Activated CD8-positive, alpha-beta memory T cell treated with anti-CD3 and anti-CD28 coated beads for 1 hour (primary cell): Measurements from ENCODE around the gene KLHL30.

Experiments
- DNase-seq, 2 donors: peaks; one replicate each; pipeline ENCODE4 v3.0.0-alpha.2; 2020; ENCODE audit warnings: low read depth in 1 of 2; ENCODE audit errors: extremely low read depth in 1 of 2

KLHL30 gene

DNA sequence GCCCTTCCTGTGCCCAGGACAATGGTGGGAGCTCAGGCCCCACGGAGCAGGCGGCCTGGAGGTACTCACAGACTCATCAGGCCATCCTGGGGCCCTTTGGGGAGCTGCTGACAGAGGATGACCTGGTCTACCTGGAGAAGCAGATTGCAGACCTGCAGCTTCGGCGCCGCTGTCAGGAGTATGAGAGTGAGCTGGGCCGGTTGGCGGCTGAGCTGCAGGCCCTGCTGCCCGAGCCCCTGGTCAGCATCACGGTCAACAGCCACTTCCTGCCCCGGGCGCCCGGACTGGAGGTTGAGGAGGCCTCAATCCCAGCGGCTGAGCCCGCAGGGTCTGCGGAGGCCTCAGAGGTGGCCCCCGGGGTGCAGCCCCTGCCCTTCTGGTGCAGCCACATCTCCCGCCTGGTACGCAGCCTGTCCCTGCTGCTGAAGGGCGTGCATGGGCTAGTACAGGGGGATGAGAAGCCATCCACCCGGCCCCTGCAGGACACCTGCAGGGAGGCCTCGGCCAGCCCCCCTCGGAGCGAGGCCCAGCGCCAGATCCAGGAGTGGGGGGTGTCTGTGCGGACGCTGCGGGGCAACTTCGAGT lies 8.3 kb upstream of the KLHL30 start:
- no peak for DNase-seq

DNA sequence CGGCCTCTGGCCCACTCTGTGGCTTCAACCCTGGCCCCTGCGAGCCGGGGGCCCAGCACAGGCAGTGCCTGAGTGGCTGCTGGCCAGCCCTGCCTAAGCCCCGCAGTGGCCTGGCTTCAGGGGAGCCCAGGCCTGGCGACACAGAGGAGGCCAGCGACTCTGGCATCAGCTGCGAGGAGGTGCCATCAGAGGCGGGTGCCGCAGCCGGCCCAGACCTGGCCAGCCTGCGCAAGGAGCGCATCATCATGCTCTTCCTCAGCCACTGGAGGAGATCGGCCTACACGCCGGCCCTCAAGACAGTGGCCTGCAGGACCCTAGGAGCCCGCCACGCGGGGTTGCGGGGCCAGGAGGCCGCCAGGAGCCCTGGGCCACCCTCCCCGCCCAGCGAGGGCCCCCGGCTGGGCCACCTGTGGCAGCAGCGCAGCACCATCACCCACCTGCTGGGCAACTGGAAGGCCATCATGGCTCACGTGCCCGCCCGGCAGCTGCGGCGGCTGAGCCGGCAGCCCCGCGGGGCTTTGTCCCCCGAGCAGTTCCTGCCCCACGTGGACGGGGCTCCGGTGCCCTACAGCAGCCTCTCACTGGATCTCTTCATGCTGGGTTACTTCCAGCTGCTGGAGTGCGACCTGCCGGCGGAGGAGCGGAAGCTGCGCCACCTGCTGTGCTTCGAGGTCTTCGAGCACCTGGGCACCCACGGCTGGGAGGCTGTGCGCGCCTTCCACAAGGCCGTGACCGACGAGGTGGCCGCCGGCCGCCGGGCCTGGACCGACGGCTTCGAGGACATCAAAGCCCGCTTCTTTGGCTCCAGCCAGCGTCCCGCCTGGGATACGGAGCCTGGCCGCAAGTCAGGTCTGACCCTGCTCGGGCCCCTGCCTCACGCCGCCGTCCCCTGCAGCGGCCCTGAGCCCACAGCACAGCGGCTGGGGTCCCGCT lies 7.5 kb upstream of the KLHL30 start:
- DNase-seq: no peak

DNA sequence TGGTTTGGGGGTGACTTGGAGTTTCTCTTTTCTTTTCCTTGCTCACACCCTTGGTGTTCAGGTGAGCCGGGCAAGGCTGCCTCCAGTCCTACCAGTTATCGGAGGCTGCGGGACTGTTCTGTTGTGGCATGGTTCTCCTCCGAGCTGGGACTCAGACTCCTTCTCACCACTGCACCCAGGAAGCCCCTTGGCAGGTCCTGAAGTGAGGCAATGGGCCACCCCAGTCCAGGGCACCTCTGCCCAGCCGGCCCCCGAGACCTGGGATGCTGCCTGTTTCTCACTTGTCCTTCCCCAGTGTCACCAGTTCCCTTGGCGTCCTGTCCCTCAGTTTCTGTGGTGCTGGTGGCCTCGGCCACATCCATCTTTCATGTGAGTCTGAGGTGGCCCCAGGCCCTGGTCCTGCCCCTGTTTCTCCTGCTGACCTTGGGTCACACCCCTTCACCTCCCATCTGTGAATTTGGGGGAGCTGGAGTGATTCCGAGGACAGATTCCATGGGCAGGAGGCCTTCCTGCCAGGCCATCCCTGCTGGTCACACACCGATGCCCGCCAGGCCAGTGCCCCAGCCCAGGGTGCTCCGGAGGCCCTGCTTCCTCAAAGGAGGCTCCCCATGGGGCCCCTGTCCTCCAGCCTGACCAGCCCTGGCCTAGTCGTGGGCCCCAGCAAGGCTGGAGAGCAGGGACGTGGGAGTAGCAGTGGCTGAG lies 6.6 kb upstream of the KLHL30 start:
- DNase-seq: no peak

DNA sequence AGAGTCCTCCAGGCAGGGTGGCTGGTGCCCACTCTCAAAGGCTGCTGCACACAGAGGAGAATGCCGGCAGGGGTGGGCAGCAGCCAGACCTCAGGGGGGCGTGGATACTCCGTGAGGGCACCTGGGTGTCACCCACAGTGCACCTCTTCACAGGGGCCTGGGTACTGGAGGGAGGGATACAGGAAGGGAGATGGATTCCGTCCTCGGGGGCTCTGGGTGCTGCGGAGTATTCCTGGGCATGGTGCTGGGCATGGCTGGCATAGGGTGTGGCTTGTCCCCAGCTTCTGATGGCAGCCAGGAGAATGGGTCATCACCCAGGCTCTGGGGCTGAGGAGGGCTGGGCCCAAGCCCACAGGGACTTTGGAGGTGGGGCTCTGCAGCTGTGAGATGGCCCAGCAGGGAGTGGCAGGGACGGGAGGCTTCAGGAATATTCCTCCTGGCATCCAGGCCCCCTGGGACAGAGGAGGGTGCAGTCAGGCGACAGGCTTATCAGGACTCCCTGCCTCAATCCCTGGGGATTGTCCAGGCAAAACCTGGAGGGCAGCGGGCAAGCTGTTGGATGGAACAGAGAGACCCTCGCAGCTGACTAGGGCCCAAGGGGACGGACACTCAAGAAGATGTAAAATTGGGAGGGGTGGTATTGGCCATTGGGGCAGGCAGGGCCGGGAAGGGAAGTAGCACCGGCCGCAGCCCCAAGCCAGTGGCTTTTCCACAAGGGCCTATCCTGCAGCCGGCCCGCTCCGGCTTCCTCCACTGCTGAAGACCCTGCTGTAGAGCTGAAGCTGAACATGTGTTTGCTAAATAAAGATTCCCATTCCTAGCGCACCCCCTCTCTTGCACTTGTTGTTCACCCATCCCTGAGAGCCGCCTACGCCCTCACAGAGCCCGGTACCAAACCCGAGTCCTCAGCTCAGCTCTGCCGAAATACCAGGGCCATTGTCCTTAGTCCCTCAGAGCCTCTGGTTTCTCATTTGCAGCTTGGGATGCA lies 5.7 kb upstream of the KLHL30 start:
- no peak for DNase-seq

DNA sequence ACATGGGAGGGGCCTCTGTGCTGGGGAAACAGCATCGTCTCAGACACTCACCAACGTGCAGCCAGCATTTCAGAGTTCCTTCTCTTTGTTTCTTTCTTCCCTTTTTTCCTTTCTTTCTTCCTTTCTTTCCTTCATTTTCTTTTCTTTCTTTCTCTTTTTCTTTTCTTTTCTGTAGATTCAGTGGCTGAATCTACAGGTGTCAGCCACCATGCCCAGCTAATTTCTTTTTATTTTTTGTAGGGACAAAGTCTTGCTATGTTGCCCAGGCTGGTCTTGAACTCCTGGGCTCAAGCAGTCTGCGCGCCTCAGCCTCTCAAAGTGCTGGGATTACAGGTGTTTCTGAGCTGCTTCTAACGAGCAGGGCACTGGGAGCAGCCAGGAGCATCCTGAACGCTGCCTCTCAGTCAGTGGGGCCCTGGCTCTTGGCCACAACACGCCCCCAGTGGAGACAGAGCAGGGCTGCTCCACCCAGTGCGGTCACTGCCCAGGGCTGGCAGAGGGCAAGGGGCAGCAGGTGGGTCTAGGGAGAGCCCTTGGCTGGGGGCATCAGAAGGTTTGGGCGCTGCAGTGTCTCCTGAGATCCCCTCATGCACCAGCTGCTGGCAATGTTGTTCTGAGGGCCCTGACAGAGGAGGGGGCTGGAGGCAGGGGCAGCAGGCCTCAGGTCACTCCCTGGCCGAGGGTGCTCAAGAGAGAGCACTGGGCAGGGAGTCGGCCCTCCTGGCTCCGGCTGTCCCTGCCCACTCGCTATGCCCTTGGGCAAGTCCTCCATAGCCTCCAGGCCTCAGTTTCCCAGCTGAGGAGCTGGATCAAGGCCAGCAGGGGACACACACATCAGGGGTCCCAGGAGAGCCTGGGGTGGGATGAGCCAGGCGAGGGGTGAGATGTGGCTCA lies 4.7 kb upstream of the KLHL30 start:
- no peak for DNase-seq

DNA sequence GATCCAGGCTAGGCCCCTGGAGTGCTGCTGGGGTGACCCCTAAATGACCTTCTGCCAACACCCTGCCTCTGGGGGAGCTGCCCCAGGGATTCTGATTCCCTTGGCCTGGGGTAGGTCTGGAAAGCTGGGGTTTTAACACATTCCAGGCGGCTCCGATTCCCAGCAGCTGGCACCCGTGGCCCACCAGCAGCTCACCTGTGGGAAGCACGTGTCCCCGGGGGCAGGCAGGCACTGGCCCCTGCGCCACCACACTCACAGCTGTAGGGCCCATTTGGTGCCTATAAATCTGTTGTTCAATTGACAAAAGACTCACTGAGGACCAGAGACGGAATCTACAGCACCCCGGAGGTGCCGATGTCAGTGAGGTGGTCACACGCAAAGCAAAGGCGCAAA lies 4.1 kb upstream of the KLHL30 start:
- DNase-seq: no peak

DNA sequence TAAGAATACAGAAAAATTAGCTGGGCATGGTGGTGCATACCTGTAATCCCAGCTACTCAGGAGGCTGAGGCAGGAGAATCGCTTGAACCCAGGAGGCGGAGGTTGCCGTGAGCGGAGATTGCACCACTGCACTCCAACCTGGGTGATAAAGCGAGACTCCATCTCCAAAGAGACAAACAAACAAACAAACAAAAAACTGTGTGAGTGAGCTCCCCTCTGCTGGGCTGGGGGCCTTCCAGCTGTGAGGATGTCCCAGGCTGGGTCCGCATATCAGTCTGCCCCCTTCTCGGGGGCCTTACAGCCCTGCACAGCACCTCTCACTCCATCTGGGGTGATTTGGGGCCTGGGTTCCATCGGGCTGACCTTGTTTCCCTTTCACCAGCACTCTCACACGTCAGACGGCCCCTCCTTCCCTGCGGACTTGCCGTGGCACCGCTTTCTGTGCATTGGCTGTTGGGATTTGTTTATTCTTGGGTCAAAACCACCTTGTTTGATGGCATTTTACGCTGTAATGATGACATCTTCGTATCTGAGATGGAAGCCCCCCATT lies 2.8 kb upstream of the KLHL30 start:
- no peak for DNase-seq

DNA sequence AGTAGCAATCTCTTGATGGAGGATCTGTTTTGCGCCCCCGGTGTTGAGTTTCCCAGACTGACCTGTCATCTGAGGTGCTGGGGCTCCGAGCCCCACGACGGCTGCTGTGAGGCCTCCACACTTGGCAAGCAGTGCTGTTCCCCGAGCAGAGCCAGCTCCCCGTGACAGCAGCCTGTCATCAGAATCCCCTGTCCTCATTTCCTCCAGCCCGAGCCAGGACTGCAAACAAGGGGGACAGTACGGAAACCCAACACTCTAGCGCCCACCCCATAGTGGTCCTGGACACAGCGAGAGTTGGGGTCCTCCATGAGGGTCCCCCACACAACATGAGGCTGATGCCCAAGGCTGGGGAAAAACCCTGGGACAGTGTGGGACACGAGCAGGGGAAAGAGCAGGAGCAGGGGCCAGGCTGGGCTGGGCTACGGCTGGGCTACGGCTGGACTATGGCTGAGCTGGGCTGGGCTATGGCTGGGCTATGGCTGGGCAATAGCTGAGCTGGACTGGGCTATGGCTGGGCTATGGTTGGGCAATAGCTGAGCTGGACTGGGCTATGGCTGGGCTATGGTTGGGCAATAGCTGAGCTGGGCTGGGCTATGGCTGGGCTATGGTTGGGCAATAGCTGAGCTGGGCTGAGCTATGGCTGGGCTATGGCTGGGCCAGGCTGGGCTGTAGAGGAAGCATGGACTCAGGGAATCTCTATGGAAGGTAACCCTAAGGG lies 1.5 kb upstream of the KLHL30 start:
- no peak for DNase-seq

DNA sequence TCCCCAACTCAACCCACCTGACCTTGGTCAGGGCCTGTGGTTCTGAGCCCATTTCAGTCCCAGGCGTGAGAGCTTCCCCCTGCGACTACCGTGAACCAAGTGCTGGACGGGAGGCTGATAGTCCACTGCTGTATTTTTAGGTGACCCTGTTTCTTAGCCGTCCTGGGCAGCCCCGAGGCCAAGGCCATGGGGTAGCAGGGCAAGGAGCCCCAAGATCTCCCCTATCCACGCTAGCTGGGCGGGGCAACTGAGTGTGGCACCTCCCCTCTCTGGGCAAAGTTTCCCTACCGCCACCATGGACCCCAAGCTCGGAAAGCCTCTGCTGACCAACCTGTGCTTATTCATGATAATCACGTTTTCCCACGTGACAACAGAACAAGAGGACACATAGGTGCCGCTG lies 583 bp upstream of the KLHL30 start:
- no peak for DNase-seq

DNA sequence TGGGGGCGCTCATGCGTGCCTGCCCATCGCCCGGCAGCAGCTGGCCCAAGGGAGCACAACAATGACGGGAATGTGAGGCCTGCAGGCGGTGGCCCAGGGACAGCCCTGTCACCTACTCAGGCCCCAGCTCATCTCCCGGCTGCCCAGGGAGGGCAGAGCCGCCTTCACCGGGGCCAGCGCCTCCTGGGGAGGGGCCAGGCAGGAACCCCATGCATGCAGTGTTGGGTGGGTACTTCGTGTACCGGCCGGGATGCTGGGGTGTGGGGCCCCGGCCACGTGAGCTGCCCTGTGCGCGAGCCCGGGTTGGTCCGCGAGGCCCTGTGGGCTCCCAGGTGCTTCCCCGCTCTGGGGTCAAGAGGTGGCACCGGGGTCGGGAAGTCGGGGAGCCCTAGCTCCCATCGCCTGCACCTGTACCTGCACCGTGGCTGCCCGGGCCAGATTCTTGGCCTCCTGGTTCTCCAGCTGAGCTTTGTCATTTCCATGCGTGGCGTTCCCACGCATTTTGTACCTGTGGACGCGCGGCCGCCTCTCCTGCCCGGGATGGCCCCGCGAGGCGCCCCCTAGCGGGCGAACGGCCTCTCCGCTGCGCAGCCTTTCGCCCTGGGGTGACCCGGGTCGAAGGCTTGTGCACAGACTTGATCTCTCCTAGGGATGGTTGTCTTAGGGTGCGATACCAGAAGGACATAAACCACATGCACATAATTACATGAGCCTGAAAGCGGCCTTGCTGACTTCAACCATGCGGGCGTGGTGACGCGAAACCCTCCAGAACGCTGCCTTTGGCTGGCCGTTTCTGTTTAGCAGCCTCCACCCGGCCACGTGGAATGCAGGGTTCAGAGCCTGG lies 950 bp downstream of the KLHL30 start:
- no peak for DNase-seq

DNA sequence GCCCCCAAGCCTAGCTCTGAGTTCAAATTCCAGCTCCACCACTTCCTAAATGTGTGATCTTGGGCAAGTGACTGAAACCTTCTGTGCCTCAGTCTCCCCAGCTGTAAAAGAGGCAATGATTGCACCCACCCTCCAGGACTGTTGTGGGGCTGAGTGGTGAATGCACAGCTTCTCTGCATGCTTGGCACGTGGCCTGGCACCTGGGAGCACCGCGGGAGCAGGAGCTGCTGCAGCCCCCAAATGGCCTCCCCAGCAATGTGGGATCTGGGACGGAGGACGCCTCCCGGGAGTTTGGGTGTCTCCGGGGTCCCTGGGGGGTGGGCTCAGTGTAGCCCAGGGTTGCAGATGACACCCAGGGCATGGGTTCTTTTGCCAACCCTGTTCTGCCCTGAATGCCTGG lies 1.6 kb downstream of the KLHL30 start:
- no peak for DNase-seq

DNA sequence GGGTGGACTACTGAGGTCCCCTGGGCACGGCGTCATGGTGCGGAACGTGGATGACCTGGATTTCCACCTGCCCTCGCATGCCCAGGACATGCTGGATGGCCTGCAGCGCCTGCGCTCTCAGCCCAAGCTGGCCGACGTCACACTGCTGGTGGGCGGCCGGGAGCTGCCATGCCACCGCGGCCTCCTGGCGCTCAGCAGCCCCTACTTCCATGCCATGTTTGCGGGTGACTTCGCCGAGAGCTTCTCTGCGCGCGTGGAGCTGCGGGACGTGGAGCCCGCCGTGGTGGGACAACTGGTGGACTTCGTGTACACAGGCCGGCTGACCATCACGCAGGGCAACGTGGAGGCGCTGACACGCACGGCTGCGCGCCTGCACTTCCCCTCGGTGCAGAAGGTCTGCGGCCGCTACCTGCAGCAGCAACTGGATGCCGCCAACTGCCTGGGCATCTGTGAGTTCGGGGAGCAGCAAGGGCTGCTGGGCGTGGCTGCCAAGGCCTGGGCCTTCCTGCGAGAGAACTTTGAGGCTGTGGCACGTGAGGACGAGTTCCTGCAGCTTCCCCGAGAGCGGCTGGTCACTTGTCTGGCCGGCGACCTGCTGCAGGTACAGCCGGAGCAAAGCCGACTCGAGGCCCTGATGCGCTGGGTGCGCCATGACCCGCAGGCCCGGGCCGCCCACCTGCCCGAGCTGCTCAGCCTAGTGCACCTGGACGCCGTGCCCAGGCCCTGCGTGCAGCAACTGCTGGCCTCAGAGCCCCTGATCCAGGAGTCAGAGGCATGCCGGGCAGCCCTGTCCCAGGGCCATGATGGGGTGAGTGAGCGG lies 2.5 kb downstream of the KLHL30 start:
- no peak for DNase-seq

DNA sequence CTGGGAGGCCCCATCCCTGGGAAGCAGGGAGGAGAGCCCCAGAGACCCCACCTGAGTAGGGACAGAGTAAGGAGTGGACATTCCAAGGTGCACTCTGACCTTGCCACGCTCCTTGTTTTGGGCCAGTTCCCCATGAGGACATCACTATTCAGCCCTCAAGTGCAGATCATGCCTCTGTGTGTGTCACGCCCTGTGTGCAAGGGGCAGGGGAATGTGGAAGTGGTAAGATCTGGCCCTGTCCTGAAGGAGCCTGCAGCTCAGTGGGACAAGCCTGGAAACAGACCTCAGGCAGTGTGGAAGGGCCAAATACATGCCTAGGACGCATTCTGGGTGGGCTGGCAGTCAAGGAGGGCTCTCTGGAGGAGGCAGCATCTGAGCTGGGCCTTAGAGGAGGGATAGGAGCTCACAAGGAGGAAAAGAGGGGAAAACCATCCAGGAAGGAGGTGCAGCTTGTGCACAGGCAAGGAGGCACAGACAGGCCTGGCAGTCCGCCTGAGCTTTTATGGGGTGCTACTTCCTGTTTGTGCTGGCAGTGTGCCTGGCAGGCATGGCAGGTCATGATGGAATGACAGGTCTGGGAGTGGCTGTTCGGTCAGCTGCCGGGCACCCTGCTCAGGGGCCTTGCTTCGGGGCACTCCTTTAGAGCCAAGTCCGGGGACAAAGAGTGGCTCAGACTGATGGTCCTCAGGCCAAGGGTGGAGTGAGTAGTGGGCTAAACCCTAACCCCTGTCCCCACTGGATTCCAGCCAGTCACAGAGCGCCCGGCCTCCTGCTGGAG lies 3.3 kb downstream of the KLHL30 start:
- DNase-seq: no peak

DNA sequence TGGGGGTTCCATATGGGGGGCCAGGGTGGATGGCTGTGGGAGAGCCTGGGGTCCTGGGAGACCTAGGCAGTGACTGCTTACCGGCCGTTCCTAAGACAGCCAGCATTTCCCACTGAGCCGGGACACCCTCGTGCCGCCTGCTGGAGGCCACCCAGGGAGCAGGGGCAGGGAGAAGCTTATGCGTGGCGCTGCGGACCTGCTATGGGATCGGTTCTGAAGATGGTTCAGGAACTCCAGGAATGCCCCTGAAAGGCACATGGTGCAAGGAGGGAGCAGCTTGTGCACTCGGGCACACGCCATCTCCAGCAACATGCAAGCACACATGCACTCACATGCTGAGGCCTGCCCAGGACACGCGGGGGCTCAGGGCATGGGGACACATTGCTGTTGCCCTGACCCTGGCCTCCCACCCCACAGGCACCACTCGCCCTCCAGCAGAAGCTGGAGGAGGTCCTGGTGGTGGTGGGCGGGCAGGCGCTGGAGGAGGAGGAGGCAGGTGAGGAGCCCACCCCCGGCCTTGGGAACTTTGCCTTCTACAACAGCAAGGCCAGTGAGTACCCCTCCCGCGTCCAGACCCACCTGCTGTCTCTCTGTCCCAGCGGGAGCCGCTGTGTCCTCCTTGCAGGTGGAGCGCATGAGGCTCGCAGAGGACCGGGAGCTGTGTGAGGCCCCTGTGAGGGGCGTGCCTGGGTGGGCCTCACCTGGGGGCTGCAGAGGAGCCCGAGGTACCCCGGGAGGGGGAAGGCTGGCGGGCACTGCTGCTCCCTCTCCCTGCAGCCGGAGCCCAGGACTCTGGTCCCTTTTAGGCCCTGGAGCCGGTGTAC lies 4.1 kb downstream of the KLHL30 start:
- no peak for DNase-seq

DNA sequence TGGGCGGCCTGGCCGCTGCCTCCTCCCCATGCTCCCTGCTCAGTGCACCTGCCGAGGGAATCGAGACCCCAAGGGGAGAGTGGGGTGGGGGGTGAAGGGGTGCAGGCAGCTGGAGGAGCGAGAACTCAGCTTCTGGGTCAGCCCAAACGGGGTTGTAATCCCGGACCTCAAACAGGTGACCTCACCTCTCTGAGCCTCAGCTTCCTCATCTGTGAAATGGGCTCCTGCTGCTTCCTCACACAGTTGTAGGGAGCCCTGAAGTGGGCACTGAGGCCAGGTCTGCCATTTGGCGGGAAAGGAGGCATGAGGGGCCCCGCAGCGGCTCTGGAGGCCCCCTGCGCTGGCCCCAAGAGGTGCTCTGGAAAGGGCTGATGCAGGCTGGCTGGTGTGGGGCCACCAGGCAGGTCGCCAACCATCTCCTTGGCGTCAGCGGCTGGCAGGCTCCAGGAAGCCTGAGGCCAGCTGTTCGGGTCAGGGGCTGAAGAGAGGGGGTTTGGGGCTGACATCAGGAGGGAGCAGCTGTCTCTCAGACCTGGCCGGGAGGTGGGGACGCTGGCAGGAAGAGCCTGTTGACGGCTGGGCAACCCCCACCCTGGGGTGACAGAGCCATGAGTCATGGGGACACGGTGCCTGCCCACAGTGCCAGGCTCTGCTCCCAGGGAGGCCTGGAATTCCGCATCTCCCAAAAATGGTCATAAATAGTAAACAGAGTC lies 4.9 kb downstream of the KLHL30 start:
- DNase-seq: no peak
